ENCODE measurements around the gene GRID2.
A peak's percentile ranks its signal among the peaks of the same experiment; 100 is the strongest.

Gene GRID2

DNA sequence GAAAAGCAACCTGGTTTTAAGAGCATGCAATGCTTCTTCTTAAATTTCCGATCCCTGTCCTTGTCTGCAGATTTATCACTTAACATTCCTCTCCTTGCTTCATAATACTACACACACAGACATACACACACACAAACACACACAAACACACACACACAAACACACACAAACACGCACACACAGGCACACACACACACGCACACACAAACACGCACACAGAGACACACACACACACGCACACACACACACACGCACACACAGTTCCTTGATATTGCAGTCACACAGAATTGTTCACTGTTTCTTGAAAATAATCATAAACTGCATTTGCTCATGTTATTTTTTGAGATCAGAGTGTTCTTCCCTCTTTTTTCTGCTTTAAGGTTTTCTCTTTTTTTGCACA, 1066.5 kb downstream of the GRID2 start:
- Mint-ChIP-seq H3K4me1 (no peaks in the 10 kb centered on the region), H3K36me3 (ENCODE audit: low read depth) (no peaks in the 10 kb centered on the region), H3K27me3 (ENCODE audit: low read depth) (peaks cover 3% of the 10 kb centered on the region), H3K4me3 (no peak overlapping the region), H3K27ac (no peak overlapping the region), H3K9me3 (peaks cover 3% of the 10 kb centered on the region)
- TF ChIP-seq, protein P1, sequence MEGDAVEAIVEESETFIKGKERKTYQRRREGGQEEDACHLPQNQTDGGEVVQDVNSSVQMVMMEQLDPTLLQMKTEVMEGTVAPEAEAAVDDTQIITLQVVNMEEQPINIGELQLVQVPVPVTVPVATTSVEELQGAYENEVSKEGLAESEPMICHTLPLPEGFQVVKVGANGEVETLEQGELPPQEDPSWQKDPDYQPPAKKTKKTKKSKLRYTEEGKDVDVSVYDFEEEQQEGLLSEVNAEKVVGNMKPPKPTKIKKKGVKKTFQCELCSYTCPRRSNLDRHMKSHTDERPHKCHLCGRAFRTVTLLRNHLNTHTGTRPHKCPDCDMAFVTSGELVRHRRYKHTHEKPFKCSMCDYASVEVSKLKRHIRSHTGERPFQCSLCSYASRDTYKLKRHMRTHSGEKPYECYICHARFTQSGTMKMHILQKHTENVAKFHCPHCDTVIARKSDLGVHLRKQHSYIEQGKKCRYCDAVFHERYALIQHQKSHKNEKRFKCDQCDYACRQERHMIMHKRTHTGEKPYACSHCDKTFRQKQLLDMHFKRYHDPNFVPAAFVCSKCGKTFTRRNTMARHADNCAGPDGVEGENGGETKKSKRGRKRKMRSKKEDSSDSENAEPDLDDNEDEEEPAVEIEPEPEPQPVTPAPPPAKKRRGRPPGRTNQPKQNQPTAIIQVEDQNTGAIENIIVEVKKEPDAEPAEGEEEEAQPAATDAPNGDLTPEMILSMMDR (IDR thresholded peaks at IDR 0.05; ENCODE audit: unreplicated experiment in 3 of 3) = no peak

GRCh38 chr4:93373893-93374860, 1070.4 kb downstream of the GRID2 start:
- no peaks in the 10 kb centered on the region for H3K4me1 Mint-ChIP-seq

GRCh38 chr4:93384241-93384640, 1080.5 kb downstream of the GRID2 start:
- Mint-ChIP-seq H3K36me3 (ENCODE audit: low read depth) (no peaks in the 10 kb centered on the region), H3K4me1 (no peaks in the 10 kb centered on the region), H3K27me3 (ENCODE audit: low read depth) (no peaks in the 10 kb centered on the region), H3K9me3 (no peaks in the 10 kb centered on the region), H3K27ac (no peak overlapping the region), H3K4me3 (no peak overlapping the region)
- TF ChIP-seq, protein P1 (IDR thresholded peaks at IDR 0.05; ENCODE audit: unreplicated experiment in 3 of 3) = no peak

More at GRCh38 chr4:93373893-93374860, 1070.4 kb downstream of the GRID2 start:
- Mint-ChIP-seq H3K27me3 (ENCODE audit: low read depth) (peaks cover 3% of the 10 kb centered on the region), H3K4me3 (no peak overlapping the region), H3K36me3 (ENCODE audit: low read depth) (no peaks in the 10 kb centered on the region), H3K27ac (no peak overlapping the region), H3K9me3 (no peaks in the 10 kb centered on the region)
- TF ChIP-seq, protein P1 (IDR thresholded peaks at IDR 0.05; ENCODE audit: unreplicated experiment in 3 of 3) = no peak

- Mint-ChIP-seq H3K36me3 (ENCODE audit: low read depth) (no peaks in the 10 kb centered on the region), H3K4me1 (no peaks in the 10 kb centered on the region), H3K27ac (no peak overlapping the region), H3K9me3 (no peaks in the 10 kb centered on the region), H3K27me3 (ENCODE audit: low read depth) (no peaks in the 10 kb centered on the region), H3K4me3 (no peak overlapping the region)
- TF ChIP-seq, protein P1 (IDR thresholded peaks at IDR 0.05; ENCODE audit: unreplicated experiment in 3 of 3) = no peak
Measured at GRCh38 chr4:93384887-93385286, 1081.1 kb downstream of the GRID2 start.

DNA sequence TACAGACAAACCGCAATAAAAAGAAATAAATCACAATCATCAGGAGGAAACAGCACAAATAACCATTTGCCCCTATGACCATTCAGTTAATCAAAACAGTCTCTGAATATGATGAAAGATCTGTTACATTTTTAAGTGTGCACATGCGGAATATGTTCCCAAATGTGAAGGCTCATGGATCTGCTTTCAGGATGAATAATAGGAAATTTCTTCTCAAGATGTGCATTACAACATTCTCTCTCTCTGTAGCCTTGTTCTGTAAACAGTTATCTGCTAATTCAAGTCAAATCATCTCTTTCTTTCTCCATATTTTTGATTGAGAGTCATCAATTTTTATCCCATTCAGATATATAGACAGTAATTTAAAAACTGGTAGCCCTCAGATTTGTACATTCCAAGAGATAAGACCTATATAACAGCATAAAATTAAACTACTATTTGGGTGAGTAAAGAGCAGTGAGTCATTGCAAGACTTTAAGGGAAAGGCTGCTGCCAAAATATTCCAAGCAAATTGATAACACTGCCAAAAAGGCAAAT, 1090.8 kb downstream of the GRID2 start:
- Mint-ChIP-seq H3K27me3 (ENCODE audit: low read depth) (no peaks in the 10 kb centered on the region), H3K4me3 (no peak overlapping the region), H3K36me3 (ENCODE audit: low read depth) (no peaks in the 10 kb centered on the region), H3K9me3 (no peaks in the 10 kb centered on the region), H3K4me1 (peaks cover 7% of the 10 kb centered on the region), H3K27ac (peak overlapping the region in 1 of 3 experiments; percentile 9)
- TF ChIP-seq, protein P1 (IDR thresholded peaks at IDR 0.05; ENCODE audit: unreplicated experiment in 3 of 3) = no peak

Measured in nephron (organoid).